HS-5 (cell line): Measurements from ENCODE around the gene HIKESHI.
"Not testable (repeated sequence)": the region's sequence is repeated elsewhere in the genome, so short reads cannot be mapped to it uniquely, and the experiment has no call there.

Experiments used
- DNase-seq: peaks from one replicate; pipeline ENCODE4 v3.0.0-alpha.2; 2012; ENCODE audit warnings: low read depth

The HIKESHI gene

DNA sequence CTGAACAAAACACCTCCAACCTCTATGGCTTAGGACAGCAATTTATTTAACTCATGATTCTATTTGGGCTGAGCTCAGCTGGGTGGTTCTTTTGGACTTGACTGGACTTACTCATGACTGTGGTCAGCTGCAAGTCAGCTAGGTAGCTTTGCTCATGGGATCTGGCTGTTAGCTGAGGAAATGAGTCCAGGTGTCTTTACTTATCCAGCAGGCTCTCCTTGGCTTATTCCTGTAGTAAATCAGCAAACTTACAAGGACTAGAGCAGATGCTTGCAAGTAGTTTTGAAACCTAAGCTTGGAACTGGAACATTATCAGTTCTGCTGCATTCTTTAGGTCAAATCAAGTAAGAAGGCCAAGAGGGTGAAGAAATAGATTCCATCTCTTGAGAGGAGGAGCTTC, 8.0 kb upstream of the HIKESHI start:
- no peak for DNase-seq

DNA sequence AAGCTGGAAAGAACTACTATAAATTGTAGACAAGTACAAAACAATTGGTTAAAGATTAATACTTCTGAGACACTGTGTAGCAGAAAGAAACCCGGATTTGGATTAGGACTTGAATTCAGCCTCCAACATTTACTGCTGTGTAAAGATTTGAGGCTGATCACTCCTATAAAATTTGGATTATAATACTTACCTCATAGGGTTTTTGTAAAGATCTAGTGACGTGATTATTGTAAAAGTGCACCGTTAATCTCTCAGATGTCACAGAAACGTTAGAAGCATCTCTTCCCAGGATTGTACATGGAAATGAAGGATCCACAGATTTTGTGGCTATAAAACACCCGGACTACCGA, 323 bp upstream of the HIKESHI start:
- DNase-seq = no peak

DNA sequence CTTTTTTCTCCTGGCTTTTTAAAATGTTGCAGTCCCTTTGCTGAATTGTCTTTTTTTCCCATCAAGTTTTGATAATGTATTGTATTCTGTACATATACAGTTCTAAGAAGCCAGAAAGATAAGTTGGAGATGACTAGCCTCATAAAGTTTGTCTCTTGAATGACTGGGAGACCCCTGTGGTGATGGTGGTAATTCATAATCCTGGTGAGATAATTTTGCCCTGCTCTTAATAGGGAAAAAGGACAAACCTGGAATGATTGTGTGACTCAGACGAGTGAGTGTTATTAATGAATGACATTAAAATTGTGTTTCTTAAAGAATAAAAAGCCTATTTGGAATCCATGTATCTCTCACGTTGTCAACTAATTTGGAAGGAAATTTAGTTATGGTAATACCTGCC, 1.2 kb downstream of the HIKESHI start:
- DNase-seq = no peak

DNA sequence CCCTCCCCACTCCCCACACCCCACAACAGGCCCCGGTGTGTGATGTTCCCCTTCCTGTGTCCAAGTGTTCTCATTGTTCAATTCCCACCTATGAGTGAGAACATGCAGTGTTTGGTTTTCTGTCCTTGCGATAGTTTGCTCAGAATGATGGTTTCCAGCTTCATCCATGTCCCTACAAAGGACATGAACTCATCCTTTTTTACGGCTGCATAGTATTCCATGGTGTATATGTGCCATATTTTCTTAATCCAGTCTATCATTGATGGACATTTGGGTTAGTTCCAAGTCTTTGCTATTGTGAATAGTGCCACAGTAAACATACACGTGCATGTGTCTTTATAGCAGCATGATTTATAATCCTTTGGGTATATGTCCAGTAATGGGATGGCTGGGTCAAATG, 6.7 kb downstream of the HIKESHI start:
- not testable (repeated sequence) for DNase-seq

GRCh38 chr11:86313793-86314192, 11.8 kb downstream of the HIKESHI start:
- DNase-seq = no peak

DNA sequence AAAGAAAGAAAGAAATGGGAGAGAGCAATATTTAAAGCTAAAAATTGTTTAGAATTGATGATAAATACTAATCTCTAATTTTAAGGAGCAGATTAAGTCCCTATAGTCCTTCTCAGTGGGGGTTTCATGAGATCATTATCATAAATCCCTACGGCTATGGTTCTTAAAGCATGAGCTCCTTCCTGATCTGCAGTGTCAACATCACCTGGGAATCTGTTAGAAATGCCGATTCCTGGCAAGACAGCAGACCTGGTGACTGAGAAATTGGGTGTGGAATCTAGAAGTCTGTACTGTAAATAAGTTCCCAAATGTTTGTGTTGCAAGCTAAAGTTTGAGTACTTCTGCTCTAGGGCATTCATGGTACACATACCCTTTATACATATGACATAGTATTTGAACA, 12.6 kb downstream of the HIKESHI start:
- no peak for DNase-seq

GRCh38 chr11:86335131-86335767, 33.2 kb downstream of the HIKESHI start:
- DNase-seq = no peak

DNA sequence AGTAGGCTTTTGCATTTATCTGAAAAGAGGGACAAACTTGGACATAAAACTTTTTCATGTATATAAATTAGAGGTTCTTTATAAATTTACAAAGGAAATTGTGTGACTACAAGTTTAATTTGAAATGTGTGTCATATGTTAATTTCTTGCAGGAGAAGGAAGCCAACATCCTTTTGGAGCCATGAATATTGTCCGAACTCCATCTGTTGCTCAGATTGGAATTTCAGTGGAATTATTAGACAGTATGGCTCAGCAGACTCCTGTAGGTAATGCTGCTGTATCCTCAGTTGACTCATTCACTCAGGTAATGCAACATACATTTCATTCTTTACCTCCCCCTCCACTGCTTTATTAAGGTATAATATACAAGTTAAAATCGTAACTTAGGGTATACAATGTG, 35.2 kb downstream of the HIKESHI start:
- no peak for DNase-seq

GRCh38 chr11:86341382-86341781, 39.3 kb downstream of the HIKESHI start:
- no peak for DNase-seq

DNA sequence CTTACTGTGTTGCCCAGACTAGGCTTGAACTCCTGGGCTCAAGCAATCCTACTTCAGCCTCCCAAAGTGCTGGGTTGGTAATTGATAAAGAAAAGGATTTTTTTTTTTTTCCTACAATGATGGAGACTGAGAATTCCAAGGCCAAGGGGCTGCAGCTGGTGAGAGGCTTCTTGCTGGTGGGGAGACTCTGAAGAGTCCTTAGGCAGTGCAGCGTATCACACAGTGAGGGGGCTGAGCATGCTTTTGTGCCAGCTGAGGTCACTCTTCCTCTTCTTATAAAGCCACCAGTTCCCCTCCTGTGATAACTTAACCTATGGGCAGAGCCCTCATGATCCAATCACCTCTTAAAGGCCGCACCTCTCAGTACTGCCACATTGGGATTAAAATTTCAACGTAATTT, 44.5 kb downstream of the HIKESHI start:
- DNase-seq = no peak

- DNase-seq = no peak
Measured at GRCh38 chr11:86355256-86355655, 53.2 kb downstream of the HIKESHI start.

DNA sequence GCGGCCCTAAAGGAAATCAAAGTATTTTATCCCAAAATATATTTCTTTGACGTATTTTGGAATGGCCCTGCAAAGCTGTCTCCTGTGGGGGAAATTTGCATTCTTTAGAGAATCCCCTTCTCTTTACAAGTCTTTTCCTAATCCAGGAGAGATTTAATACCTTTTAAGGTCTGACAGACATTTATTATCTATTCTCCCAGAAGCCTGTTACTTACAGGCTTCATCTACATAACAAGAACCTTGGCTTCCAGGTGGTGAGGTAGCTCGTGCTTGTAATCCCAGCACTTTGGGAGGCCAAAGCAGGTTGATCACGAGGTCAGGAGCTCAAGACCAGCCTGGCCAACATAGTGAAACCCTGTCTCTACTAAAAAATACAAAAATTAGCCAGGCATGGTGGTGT, 55.4 kb downstream of the HIKESHI start:
- DNase-seq = not testable (repeated sequence)

- no peak for DNase-seq
Measured at GRCh38 chr11:86358720-86359119, 56.7 kb downstream of the HIKESHI start.

DNA sequence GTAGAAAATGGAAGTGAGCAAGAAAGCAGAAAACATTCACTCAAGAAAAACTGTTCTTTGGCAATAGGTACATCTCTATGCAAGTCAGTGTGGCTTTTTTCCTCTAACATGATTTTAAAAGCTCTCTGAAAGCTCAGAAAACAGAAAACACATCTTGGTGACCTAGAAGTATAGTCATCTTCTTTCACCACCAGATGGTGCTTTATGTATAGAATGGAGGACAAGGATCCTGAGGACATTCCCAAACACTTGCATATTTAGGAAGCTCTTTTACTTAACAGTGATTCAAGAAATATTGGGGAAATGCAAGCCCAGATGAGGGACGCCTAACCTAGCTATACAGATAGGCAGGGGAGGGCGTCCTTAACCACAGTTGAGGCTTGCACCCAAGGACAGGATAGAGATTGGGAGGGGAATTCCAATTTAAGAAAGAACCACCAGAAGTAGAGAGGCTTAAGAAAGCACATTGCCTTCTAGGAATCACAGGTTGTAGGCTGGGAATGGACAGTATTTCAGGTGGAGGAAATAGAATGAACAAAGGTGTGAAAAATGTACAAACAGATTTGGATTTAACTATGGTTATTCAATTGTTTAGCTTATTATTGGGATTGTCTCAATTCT, 58.8 kb downstream of the HIKESHI start:
- DNase-seq = peak; percentile 23

DNA sequence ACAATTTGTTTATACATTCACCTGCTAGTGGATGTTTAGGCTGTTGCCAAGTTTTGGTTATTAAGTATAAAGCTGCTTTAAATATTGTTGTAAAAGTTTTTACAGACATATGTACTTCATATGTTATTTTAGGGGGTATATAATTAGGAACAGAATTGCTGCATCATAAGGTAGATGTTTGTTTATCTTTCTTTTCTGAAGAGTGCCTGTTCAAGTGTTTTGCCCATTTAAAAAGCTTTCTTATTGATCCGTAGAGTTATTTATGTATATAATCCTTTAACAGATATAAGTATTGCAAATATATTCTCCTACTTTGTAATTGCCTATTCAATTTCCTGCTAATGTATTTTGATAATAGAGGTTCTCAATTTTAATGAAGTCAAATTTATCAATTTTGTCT, 61.4 kb downstream of the HIKESHI start:
- no peak for DNase-seq

DNA sequence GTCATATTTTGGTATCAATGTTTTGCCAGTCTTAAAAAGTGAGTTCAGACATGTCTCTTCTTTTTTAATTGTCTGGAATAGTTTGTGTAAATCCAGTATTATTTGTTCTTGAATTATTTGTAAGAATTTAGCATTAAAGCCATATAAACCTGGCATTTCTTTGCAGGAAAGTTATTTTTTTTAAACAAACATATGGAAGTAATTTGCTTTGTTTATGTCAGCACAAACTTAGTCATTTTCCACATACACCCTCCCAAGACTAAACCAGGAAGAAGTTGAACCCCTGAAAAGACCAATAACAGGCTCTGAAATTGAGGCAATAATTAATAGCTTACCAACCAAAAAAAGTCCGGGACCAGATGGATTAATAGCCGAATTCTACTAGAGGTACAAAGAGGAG, 63.5 kb downstream of the HIKESHI start:
- no peak for DNase-seq

- DNase-seq = no peak
Measured at GRCh38 chr11:86369668-86370067, 67.6 kb downstream of the HIKESHI start.

DNA sequence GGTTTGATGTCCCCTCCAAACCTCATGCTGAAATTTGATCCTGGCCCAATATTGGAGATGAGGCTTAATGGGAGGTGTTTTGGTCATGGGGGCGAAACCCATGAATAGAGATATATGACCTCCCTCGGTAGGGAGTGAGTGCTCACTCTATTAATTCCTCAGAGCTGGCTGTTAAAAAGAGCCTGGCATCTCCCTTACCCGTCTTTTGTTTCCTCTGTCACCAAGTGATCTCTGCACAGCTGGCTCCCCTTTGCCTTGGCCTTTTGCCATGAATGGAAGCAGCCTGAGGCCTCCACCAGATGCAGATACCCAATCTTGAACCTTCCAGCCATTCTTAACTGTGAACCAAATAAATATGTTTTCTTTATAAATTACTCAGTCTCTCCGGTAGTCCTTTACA, 68.1 kb downstream of the HIKESHI start:
- no peak for DNase-seq

DNA sequence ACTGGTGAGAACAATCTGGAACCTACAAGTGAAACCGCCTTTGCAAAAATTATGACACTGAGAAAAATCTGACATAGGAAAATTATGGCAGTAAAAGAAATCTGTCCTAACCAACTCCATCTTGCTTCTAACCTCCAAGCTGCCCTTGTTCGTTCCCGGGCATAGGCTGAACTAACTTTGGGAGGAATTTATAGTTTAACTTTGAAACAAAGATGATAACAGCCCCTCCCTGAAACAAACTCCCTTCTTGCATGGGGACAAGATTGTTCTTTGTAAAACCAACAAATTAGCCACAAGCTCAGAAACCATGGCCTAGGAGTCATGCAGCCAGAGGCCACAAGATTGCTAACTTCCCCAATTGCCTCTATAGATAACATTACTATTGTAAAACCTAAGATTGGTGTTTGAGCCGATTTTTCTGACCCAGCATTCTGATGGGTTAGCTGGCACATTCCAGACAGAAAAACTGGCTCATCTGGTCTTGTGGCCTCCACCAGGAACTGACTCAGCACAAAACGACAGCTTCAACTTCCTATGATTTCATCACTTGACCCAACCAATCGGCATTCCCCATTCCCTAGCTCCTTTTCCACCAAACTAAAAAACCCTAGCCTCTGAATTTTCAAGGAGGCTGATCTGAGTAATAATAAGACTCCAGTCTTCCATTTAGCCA, 69.0 kb downstream of the HIKESHI start:
- DNase-seq = peak; percentile 40

DNA sequence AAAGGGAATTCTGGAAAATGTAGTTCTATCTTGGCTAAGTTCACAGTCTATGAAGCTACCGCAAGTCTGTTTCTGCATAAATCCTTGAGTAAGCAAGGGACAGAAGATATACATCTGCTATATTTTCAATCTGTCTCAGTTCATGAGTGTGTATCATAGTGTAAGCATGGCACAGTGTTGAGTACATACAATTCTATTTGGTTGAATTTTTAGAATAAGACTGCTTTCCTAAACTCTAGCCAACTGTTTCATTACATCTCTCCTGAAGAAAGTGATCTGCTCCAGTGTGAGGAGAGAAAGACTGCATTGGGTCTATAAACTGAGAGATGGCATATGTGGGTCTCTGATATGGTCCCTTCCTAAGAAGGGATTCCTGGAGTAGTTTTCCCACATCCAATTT, 70.0 kb downstream of the HIKESHI start:
- no peak for DNase-seq

GRCh38 chr11:86372586-86372985, 70.5 kb downstream of the HIKESHI start:
- no peak for DNase-seq

DNA sequence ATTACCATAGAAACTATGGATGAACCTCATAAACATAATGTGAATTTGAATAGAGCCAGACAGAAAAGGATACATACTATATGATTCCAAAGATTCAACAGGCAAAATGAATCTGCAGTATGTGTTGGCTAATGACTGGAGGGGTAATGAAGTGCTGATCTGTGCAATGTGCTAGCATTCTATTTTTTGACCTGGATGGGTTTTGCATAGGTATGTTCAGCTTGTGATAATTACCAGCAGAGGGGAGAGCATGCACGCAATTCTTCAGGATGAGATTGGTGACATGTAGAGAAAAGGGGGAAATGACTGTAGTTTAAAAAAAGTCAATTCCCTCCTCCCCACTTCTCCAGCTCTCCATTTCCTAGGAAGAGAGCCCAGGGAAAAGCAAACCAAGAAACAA, 72.0 kb downstream of the HIKESHI start:
- no peak for DNase-seq

DNA sequence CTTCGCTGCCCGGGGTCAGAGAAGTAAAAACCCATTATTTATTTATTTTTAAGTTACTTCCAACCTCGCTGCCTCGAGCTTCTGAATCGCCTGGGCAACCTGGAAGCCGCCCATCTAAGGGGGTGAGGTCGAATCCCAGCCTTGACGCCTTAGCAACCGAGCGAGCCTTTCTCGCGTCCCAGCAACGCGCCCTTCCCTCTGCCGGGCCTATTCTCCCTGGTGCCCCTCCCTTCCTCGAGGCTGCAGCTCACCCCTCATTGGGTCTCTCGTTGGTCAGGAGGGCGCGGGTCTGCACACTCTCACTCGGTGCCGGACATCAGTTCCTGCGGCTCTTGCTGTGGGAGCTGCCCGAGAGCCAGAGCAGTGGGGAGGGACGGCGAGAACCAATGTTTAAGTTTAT, 72.5 kb downstream of the HIKESHI start, which contains the start of gene CCDC81:
CCDC81 (plus strand) TSS at position 302 of the 400 bp plus-strand sequence. CDS start 277 bp downstream, outside the sequence.
- DNase-seq = no peak

DNA sequence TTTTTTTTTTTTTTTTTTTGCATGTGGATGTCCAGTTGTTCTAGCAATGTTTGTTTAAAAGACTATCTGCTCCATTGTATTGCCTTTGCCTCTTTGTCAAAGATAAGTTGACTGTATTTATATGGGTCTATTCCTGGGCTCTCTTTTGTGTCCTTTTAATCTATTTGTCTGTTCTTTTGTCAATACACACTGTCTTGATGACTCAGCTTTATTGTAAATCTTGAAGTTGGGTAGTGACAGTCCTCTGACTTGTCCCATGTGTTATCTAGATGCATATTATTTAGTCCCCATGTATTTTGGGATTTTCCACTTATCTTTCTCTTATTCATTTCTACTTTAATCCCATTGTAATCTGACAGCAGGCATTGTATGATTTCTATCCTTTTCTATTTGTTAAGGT, 75.9 kb downstream of the HIKESHI start:
- no peak for DNase-seq
